Esophagus muscularis mucosa (tissue), 4 donors: ENCODE measurements around the gene PIGB.

Experiments used
- EP300 ChIP-seq: sonication (generic); formaldehyde crosslinking; IDR thresholded peaks from one replicate; pipeline ENCODE4 v1.6.1; 2017; ENCODE audit warnings: antibody characterized with exemption
- POLR2A ChIP-seq: fragments of 450-650 bp; IDR thresholded peaks from one replicate; pipeline ENCODE4 v1.6.1; 2017; ENCODE audit warnings: antibody characterized with exemption, moderate library complexity, mild to moderate bottlenecking, low read depth
- POLR2AphosphoS5 ChIP-seq, 2 donors: sonication (generic); formaldehyde crosslinking; IDR thresholded peaks; one replicate each; pipeline ENCODE4 v1.6.1; 2017; ENCODE audit warnings: antibody characterized with exemption in 2 of 2
- TF ChIP-seq, protein P1 (sequence below), 3 experiments: fragments of 200-600 bp in 2 of 3; fragments of 450-650 bp in 1 of 3; sonication (generic) in 2 of 3; IDR thresholded peaks; one replicate each; pipeline ENCODE4 v1.5.1; 2017 to 2019; ENCODE audit warnings: antibody characterized with exemption in 3 of 3, mild to moderate bottlenecking in 2 of 3, moderate library complexity in 1 of 3

DNA sequence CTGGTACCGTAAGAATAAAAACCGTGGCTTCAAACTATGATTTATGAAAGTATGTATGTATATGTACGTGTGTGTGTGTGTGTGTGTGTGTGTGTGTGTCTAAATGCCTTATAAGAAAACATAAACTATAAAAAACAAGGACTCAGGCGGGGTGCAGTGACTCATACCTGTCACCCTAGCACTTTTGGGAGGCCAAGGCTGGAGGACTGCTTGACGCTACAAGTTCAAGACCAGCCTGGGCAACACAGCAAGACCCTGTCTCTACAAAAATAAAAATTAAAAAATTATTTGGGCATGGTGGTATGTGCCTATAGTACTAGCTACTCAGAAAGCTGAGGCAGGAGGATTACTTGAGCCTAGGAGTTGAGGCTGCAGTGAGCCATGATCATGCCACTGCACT lies 60.1 kb downstream of the PIGB start:
- TF ChIP-seq, protein P1, sequence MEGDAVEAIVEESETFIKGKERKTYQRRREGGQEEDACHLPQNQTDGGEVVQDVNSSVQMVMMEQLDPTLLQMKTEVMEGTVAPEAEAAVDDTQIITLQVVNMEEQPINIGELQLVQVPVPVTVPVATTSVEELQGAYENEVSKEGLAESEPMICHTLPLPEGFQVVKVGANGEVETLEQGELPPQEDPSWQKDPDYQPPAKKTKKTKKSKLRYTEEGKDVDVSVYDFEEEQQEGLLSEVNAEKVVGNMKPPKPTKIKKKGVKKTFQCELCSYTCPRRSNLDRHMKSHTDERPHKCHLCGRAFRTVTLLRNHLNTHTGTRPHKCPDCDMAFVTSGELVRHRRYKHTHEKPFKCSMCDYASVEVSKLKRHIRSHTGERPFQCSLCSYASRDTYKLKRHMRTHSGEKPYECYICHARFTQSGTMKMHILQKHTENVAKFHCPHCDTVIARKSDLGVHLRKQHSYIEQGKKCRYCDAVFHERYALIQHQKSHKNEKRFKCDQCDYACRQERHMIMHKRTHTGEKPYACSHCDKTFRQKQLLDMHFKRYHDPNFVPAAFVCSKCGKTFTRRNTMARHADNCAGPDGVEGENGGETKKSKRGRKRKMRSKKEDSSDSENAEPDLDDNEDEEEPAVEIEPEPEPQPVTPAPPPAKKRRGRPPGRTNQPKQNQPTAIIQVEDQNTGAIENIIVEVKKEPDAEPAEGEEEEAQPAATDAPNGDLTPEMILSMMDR (IDR thresholded peaks at IDR 0.05): no peak
- no peak for TF ChIP-seq EP300
- no peak for TF ChIP-seq POLR2AphosphoS5 (IDR thresholded peaks at IDR 0.05)
- TF ChIP-seq POLR2A: no peak
